Body of pancreas (tissue), 4 donors: ENCODE results near the gene IP6K3.

Source experiments
- CTCF ChIP-seq, 7 experiments: fragments of 450-650 bp in 4 of 7; fragments of 200-600 bp in 3 of 7; sonication (generic) in 3 of 7; IDR thresholded peaks; one replicate each; pipeline ENCODE4 v1.5.1; 2016 to 2019; ENCODE audit warnings: antibody characterized with exemption in 7 of 7
- POLR2A ChIP-seq, 3 donors: fragments of 450-650 bp; IDR thresholded peaks; one replicate each; pipeline ENCODE4 v1.6.1; 2016; ENCODE audit warnings: antibody characterized with exemption in 3 of 3, mild to moderate bottlenecking in 2 of 3

- TF ChIP-seq CTCF (IDR thresholded peaks at IDR 0.05) = no peak
- no peak for TF ChIP-seq POLR2A (IDR thresholded peaks at IDR 0.05)
Observed at GRCh38 chr6:33776764-33777163, 30.1 kb upstream of the IP6K3 start.
